Sigmoid colon (tissue), 7 donors: Measurements from ENCODE around the gene STKLD1. TPM values are rescaled to one million over a fixed set of nuclear protein-coding genes. Genes with fewer than 3 reads are reported as not detected.

Experiments
- DNase-seq: peaks from one replicate; pipeline ENCODE4 v3.0.0-alpha.2; 2019
- H3K27ac ChIP-seq, 4 donors: fragments of 200-600 bp; sonication (generic); one replicate each; pipeline ENCODE4 v1.5.1; 2016 to 2019; ENCODE audit warnings: mild to moderate bottlenecking in 1 of 4
- H3K27me3 ChIP-seq, 3 donors: fragments of 200-600 bp; sonication (generic); one replicate each; pipeline ENCODE4 v1.5.1; 2019; ENCODE audit warnings: mild to moderate bottlenecking in 1 of 3
- H3K36me3 ChIP-seq, 4 donors: fragments of 200-600 bp; sonication (generic); one replicate each; pipeline ENCODE4 v1.5.1; 2016 to 2019
- H3K4me1 ChIP-seq, 4 donors: fragments of 200-600 bp; sonication (generic); one replicate each; pipeline ENCODE4 v1.5.1; 2017 to 2019
- H3K4me3 ChIP-seq, 4 donors: fragments of 200-600 bp; sonication (generic); one replicate each; pipeline ENCODE4 v1.5.1; 2017 to 2019; ENCODE audit warnings: mild to moderate bottlenecking in 2 of 4, moderate library complexity in 1 of 4
- H3K9me3 ChIP-seq, 4 donors: fragments of 200-600 bp in 3 of 4; sonication (generic) in 3 of 4; one replicate each; pipeline versions ENCODE4 v1.5.1 to v1.6.1; 2013 to 2019
- EP300 ChIP-seq, 4 donors: sonication (generic); formaldehyde crosslinking; IDR thresholded peaks; one replicate each; pipeline ENCODE4 v1.6.1; 2017; ENCODE audit warnings: antibody characterized with exemption in 4 of 4
- POLR2A ChIP-seq, 2 donors: fragments of 450-650 bp; IDR thresholded peaks; one replicate each; pipeline ENCODE4 v1.6.1; 2016; ENCODE audit warnings: antibody characterized with exemption in 2 of 2, mild to moderate bottlenecking in 2 of 2, moderate library complexity in 2 of 2
- POLR2AphosphoS5 ChIP-seq, 4 donors: sonication (generic); formaldehyde crosslinking; IDR thresholded peaks; one replicate each; pipeline ENCODE4 v1.6.1; 2017; ENCODE audit warnings: antibody characterized with exemption in 4 of 4
- WGBS, 2 donors: extraction: QIAGEN DNeasy Blood & Tissue Kit; methylation state at CpG; one replicate each; pipeline ENCODE4 v1.1.7; 2013; 5-methylcytosine and 5-hydroxymethylcytosine counted together
- intact Hi-C: fragments of 100-400 bp; cut with DNase I; formaldehyde crosslinking; loops from one replicate; pipeline ENCODE4 v1.15.1; 2023
- polyA plus RNA-seq, 3 donors: library from polyadenylated mRNA; stranded (reverse); fragments of 200-250 nt; gene quantifications; one replicate each; pipeline ENCODE4 v1.2.3, GENCODE V29; 2013
- total RNA-seq, 4 donors: library from RNA; depleted of rRNA; stranded (reverse); fragments of >200 nt; gene quantifications; one replicate each; pipeline ENCODE4 v1.1.0, GENCODE V29; 2016
- TF ChIP-seq, protein P1 (sequence below), 4 experiments: fragments of 450-650 bp in 3 of 4; fragments of 200-600 bp in 1 of 4; IDR thresholded peaks; one replicate each; pipeline ENCODE4 v1.5.1; 2016 to 2019; ENCODE audit warnings: antibody characterized with exemption in 4 of 4, mild to moderate bottlenecking in 3 of 4, moderate library complexity in 2 of 4
- donor health status: healthy with polysubstance abuse.
- donor health status: Bipolar disorder and iron deficiency.
- donor health status: healthy.

The STKLD1 gene
- total and polyA plus RNA-seq, 7 donors, result 0.49 to 8.3 (median 1.5) TPM; not detected in 1

DNA sequence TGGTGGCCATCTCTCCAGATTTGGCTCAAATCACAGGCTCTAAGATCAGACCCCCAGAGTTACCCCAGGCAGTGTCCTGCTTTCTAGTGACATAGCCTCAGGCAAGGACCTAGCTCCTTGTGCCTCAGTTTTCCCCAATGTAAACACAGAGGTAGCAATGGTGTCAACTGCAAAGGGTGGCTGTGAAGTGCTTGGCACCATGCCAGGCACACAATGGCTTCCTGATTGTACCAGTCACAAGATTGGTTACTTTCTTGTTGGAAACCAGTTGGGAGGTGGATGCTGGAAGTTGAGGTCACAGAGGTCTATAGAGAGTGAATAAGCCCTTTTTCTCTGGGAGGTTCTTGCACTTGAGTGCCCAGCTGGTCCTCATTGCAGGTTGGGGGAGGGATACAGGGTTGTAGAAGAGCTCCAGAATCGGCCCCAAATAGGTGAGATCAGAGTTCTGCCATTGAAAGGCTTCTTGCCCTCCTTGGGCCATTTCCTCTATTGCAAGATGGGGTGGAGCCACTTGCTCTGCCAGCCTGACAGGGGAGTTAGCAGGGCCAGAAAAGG is 2.3 kb downstream of the STKLD1 start:
- intact Hi-C loops, result loop anchor here (5.0 kb wide), 1 partner anchor 39 kb away; the partner anchor contains the start of gene REXO4

DNA sequence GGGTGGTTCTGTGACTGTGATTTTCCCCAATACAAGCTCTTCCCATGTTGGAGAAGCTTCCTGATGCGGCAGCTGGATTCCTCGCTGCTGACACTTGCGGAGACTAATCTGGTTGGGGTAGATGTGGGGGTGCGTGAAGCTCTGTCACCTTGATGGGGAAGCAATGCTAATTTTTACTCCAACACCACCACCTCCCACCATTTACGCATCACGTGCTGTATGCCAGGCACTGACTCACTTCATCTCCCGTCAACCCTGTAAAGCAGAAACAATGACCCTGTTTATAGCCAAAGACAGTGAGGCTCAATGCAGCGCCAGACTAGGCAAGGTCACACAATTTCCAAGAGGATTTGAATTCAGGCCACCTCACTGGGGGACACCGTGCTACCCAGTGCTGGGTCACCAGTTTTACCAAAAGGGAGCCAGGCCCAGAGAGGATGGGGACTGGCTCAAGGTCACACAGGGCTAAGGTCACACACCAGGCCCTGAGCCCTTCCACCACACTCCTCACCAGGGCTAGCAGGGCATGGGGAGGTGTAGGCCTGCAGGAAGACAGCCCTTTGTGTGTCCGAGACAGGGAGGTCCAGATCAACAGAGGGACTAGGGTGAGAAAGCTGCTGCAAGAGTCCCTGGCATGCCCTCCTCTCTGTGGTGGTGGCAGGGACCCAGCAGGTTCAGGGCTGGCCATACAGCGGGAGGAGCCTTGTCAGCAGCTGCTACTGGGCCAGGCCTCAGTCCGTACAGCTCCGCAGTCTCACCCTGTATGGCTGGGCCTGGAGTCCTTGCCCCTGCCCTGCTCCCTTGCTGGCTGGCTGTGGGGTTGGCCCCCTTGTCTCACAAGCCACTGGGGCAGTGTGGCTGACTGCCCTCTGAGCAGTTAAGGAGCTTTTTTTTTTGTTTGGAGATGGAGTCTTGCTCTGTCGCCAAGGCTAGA is 3.3 kb downstream of the STKLD1 start:
- Histone ChIP-seq H3K4me1 (peaks cover 0 to 22% (median 14%) of the 10 kb centered on the region in 4 donors), H3K27ac (no peak overlapping the region), H3K9me3 (no peaks in the 10 kb centered on the region), H3K27me3 (no peaks in the 10 kb centered on the region), H3K36me3 (no peaks in the 10 kb centered on the region), H3K4me3 (no peak overlapping the region)
- no peak for DNase-seq
- TF ChIP-seq POLR2A (IDR thresholded peaks at IDR 0.05), result no peak
- TF ChIP-seq POLR2AphosphoS5 (IDR thresholded peaks at IDR 0.05), result no peak
- no peak for TF ChIP-seq EP300 (IDR thresholded peaks at IDR 0.05)
- TF ChIP-seq, protein P1, sequence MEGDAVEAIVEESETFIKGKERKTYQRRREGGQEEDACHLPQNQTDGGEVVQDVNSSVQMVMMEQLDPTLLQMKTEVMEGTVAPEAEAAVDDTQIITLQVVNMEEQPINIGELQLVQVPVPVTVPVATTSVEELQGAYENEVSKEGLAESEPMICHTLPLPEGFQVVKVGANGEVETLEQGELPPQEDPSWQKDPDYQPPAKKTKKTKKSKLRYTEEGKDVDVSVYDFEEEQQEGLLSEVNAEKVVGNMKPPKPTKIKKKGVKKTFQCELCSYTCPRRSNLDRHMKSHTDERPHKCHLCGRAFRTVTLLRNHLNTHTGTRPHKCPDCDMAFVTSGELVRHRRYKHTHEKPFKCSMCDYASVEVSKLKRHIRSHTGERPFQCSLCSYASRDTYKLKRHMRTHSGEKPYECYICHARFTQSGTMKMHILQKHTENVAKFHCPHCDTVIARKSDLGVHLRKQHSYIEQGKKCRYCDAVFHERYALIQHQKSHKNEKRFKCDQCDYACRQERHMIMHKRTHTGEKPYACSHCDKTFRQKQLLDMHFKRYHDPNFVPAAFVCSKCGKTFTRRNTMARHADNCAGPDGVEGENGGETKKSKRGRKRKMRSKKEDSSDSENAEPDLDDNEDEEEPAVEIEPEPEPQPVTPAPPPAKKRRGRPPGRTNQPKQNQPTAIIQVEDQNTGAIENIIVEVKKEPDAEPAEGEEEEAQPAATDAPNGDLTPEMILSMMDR (IDR thresholded peaks at IDR 0.05), result no peak
- 93 to 96% methylated on average over 14 of the region's 14 CpGs for WGBS, 2 donors
- intact Hi-C loops, result loop anchor here (5.0 kb wide), 1 partner anchor 38 kb away; the partner anchor contains the start of gene REXO4

More for the DNA sequence above, 2.3 kb downstream of the STKLD1 start:
- 83% methylated on average over 1 of the region's 1 CpG for WGBS, 2 donors
- Histone ChIP-seq H3K36me3 (no peaks in the 10 kb centered on the region), H3K27me3 (no peaks in the 10 kb centered on the region), H3K27ac (no peak overlapping the region), H3K4me3 (no peak overlapping the region), H3K9me3 (no peaks in the 10 kb centered on the region), H3K4me1 (peaks cover 0 to 29% (median 22%) of the 10 kb centered on the region in 4 donors)
- DNase-seq, result no peak
- TF ChIP-seq EP300 (IDR thresholded peaks at IDR 0.05) (no peak), POLR2AphosphoS5 (IDR thresholded peaks at IDR 0.05) (no peak), POLR2A (IDR thresholded peaks at IDR 0.05) (no peak)
- TF ChIP-seq, protein P1 (IDR thresholded peaks at IDR 0.05), result no peak

DNA sequence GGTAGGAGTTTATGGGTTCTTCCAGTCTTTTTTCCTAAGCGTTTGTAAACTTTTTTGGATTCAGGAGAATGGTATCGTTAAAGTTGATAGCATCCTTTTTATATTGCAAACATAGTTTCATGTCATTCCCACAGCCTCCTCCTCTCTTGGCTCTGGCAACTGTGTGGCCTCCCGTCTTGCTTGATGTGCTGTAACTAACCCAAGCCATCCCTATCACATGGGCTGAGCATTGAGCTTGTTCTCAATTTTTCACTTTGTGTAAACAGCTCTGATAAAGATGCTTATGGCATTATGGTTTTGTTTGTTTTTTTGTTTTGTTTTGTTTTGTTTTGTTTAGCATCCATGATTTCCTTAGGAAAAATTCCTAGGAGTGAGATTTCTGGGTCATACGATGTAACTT is 4.6 kb downstream of the STKLD1 start:
- no peaks in the 10 kb centered on the region for H3K36me3 ChIP-seq
- TF ChIP-seq POLR2AphosphoS5 (IDR thresholded peaks at IDR 0.05), result no peak
- TF ChIP-seq, protein P1 (IDR thresholded peaks at IDR 0.05), result no peak
- TF ChIP-seq EP300 (IDR thresholded peaks at IDR 0.05), result no peak
- TF ChIP-seq POLR2A (IDR thresholded peaks at IDR 0.05), result no peak
- intact Hi-C loops, result no loop called here
- no peaks in the 10 kb centered on the region for H3K9me3 ChIP-seq
- WGBS, 2 donors, result 81 to 87% methylated on average over 4 of the region's 4 CpGs
- no peak for DNase-seq
- H3K27ac ChIP-seq, result no peak overlapping the region
- no peak overlapping the region for H3K4me3 ChIP-seq
- H3K4me1 ChIP-seq, result peaks cover 0 to 11% (median 6%) of the 10 kb centered on the region in 4 donors
- H3K27me3 ChIP-seq, result no peaks in the 10 kb centered on the region

DNA sequence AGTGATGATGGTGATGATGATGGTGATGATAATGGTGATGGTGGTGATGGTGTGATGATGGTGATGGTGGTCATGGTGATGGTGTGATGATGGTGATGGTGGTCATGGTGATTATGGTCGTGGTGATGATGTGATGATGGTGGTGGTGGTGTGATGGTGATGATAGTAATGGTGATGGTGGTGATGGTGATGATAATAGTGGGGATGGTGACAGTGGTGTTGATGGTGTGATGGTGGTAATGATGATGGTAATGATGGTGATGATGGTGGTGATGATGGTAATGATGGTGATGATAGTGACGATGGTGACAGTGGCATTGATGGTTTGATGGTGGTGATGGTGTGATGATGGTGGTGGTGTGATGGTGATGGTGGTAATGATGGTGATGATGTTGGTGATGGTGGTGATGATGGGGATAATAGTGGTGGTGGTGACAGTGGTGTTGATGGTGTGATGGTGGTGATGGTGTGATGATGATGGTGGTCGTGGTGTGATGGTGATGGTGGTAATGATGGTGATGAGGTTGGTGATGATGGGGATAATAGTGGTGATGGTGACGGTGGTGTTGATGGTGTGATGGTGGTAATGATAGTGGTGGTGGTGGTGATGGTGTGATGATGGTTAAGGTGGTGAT is 6.5 kb downstream of the STKLD1 start:
- TF ChIP-seq, protein P1 (IDR thresholded peaks at IDR 0.05), result no peak
- TF ChIP-seq EP300 (IDR thresholded peaks at IDR 0.05) (no peak), POLR2A (IDR thresholded peaks at IDR 0.05) (no peak), POLR2AphosphoS5 (IDR thresholded peaks at IDR 0.05) (no peak)
- intact Hi-C loops, result no loop called here
- Histone ChIP-seq H3K4me3 (no peak overlapping the region), H3K27ac (no peak overlapping the region), H3K36me3 (no peaks in the 10 kb centered on the region), H3K9me3 (no peaks in the 10 kb centered on the region), H3K27me3 (no peaks in the 10 kb centered on the region), H3K4me1 (no peaks in the 10 kb centered on the region)
- DNase-seq, result no peak
- 82 to 93% methylated on average over 4 of the region's 4 CpGs for WGBS, 2 donors
